HG03196 (cell line): ENCODE results near the gene DBP.
"Not testable (repeated sequence)": the region's sequence is repeated elsewhere in the genome, so short reads cannot be mapped to it uniquely, and the experiment has no call there.

Experiments used
- ATAC-seq: cut with Tn5 transposase; IDR thresholded peaks from one replicate; pipeline ENCODE4 v1.9.1; 2021; ENCODE audit not compliant: unreplicated experiment

Gene DBP

GRCh38 chr19:48668332-48668731 is 31.2 kb upstream of the DBP start:
- no peak for ATAC-seq

GRCh38 chr19:48665786-48666185 is 28.6 kb upstream of the DBP start:
- no peak for ATAC-seq

- ATAC-seq: no peak
Observed at GRCh38 chr19:48664476-48664875, 27.3 kb upstream of the DBP start.

GRCh38 chr19:48663667-48664066 is 26.5 kb upstream of the DBP start:
- ATAC-seq: no peak

GRCh38 chr19:48661711-48662090 is 24.5 kb upstream of the DBP start:
- no peak for ATAC-seq

GRCh38 chr19:48660852-48661710 is 23.9 kb upstream of the DBP start:
- peak; percentile 72 for ATAC-seq

GRCh38 chr19:48659768-48660167 is 22.6 kb upstream of the DBP start:
- no peak for ATAC-seq

- no peak for ATAC-seq
Observed at GRCh38 chr19:48658483-48658882, 21.3 kb upstream of the DBP start.

- ATAC-seq: not testable (repeated sequence)
Observed at GRCh38 chr19:48657828-48658227, 20.6 kb upstream of the DBP start.

- no peak for ATAC-seq
Observed at GRCh38 chr19:48656840-48657474, 19.8 kb upstream of the DBP start.

- no peak for ATAC-seq
Observed at GRCh38 chr19:48654299-48655059, 17.3 kb upstream of the DBP start.

GRCh38 chr19:48651683-48652048 is 14.5 kb upstream of the DBP start:
- ATAC-seq: no peak

- ATAC-seq: no peak
Observed at GRCh38 chr19:48650974-48651682, 13.9 kb upstream of the DBP start.

GRCh38 chr19:48648134-48648533 is 11.0 kb upstream of the DBP start:
- ATAC-seq: no peak

GRCh38 chr19:48646722-48647216 is 9.6 kb upstream of the DBP start:
- no peak for ATAC-seq

GRCh38 chr19:48646001-48646721 is 9.0 kb upstream of the DBP start, which contains the start of gene CA11:
Gene CA11 (minus strand): TSS chr19:48646187. CDS start chr19:48645632, 555 bp downstream.
- peak; percentile 66 for ATAC-seq

- no peak for ATAC-seq
Observed at GRCh38 chr19:48645620-48646000, 8.4 kb upstream of the DBP start.

- no peak for ATAC-seq
Observed at GRCh38 chr19:48644839-48645619, 7.8 kb upstream of the DBP start.

GRCh38 chr19:48644355-48644754 is 7.2 kb upstream of the DBP start:
- no peak for ATAC-seq

- no peak for ATAC-seq
Observed at GRCh38 chr19:48642862-48643261, 5.7 kb upstream of the DBP start.
